Left renal pelvis (tissue), 4 donors: ENCODE results near the gene CHRNA10. TPM values are rescaled to one million over a fixed set of nuclear protein-coding genes. Genes with fewer than 3 reads are reported as not detected.
A peak's percentile ranks its signal among the peaks of the same experiment; 100 is the strongest.
"Not testable (repeated sequence)": the region's sequence is repeated elsewhere in the genome, so short reads cannot be mapped to it uniquely, and the experiment has no call there.

Source experiments
- DNase-seq, 4 donors: peaks; one replicate each; pipeline ENCODE4 v3.0.0-alpha.2; 2013; ENCODE audit warnings: low read depth in 4 of 4, low spot score in 3 of 4
- polyA plus RNA-seq, 4 donors: library from polyadenylated mRNA; unstranded; fragments of 120-200 nt; gene quantifications; one replicate each; pipeline ENCODE4 v1.2.1, GENCODE V29; 2013; ENCODE audit not compliant: insufficient read length in 4 of 4

The CHRNA10 gene
- polyA plus RNA-seq, 4 donors, result 0.77 to 3.5 (median 1.2) TPM

DNA sequence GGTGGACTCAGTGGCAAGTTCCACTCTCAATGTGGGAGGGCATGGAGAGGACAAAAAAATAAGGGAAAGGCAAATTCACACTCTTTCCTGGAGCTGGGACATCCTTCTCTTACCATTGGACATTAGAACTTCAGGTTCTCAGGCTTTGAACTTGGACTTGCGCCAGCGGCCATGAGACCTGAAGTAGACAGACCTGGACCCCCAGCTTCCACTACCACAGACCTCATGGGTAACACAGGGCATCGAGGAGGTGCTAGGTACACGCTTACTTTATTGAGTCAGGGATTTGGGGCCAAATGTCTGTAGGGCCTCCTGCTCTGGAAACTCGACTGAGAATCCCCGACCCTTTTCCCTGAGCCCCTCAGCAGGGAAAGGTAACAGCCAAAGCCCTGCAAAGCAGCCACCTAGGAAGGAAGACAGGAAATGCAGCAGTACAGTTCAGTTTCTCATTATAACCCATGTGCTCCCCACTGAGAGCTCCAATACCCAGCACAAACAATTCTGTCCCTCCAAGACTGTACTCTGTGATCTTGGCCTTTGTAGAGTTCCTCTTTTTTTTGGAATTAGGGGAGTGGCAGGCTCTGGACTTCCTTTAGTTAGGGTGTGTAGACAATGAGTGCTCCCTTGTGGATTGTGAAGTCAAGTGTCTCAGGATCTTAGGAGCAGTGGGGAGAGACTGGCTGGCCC, 5.7 kb downstream of the CHRNA10 start:
- DNase-seq, result no peak

GRCh38 chr11:3664032-3664630, 7.1 kb downstream of the CHRNA10 start:
- no peak for DNase-seq

DNA sequence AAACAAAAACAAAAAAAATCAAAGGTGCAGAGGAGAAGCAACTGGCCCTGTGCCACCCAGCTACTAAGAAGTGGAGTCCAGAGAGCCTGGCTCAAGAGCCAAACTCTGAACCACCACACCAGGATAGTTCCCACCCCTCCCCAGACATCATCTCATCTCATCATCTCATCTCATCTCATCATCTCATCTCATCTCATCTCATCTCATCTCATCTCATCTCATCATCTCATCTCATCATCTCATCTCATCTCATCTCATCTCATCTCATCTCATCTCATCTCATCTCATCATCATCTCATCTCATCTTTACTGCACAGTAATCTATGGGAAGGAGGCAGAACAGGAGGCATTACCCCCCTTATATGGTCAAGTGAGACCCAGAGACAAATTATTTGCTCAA, 8.3 kb downstream of the CHRNA10 start:
- no peak for DNase-seq

DNA sequence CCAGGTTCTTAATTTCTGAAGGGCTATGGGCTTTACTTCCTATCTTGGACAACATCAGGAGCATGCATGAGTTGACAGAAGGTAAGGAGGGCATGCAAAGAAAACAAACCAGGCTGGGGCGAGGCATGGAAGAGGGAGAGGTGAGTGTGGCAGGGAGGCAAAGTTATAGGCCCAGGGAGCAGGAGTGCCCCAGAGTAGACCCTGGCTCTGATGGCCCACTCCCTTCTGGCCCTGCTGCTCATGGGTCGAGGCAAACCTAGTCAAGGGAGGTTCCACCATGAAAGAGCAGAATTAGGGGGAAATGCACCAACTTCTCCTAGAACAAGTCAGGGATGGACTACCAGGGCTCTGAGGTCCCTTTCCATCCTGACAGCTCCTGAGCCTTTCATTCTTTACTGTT, 10.2 kb downstream of the CHRNA10 start:
- no peak for DNase-seq

DNA sequence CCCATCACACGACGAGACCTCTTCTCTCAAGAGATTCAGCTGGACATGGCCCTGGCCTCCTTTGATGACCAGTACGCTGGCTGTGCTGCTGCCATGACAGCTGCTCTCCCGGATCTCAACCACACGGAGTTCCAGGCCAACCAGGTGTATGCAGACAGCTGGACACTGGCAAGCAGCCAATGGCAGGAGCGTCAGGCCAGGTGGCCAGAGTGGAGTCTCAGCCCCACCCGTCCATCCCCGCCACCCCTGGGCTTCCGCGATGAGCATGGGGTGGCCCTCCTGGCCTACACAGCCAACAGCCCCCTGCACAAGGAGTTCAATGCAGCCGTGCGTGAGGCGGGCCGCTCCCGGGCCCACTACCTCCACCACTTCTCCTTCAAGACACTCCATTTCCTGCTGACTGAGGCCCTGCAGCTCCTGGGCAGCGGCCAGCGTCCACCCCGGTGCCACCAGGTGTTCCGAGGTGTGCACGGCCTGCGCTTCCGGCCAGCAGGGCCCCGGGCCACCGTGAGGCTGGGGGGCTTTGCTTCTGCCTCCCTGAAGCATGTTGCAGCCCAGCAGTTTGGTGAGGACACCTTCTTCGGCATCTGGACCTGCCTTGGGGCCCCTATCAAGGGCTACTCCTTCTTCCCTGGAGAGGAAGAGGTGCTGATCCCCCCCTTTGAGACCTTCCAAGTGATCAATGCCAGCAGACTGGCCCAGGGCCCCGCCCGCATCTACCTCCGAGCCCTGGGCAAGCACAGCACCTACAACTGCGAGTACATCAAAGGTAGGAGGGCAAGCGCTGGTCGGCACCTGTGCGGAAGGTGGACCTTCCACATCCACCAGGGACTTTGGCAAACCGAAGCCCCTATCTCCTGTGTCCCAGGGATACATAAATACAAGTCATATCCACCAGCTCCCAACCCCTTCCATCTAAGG, 11.3 kb downstream of the CHRNA10 start:
- no peak for DNase-seq

DNA sequence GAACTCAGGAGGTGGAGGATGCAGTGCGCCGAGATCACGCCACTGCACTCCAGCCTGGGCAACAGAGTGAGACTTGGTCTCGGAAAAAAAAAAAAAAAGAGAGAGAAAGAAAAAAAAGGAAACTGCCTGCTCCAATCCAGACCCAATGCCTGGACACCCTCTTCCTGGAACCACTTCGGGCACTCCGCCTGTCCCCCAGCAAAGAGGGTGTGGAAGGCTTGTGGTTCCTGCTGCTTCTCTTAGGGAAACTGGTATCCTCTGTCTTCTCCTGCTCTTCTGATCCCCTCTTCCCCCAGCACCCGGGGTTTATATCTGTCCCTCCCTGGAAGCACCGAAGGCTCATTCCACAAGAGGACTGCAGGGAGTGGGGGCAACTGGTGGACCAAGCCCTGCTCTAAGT, 12.9 kb downstream of the CHRNA10 start:
- no peak for DNase-seq

GRCh38 chr11:3657331-3657730, 13.9 kb downstream of the CHRNA10 start:
- DNase-seq, result not testable (repeated sequence)

DNA sequence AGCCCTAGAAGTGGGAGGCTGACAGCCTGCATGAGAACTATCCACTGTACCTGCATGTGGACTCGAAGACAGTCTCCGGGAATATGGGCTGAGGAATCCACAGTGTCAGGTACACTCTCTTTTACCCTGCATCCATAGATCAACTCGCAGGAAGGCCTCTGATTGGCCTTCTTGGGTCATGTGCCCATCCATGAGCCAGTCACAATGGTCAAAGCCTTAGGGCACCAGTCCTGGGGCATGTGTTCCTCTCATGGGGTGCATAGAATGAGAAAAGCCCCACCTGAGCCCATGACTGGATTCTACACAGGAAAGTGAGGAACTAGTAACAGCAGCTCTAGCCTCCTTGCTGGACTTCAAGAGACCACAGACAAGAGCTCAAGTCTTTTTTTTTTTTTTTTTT, 15.6 kb downstream of the CHRNA10 start:
- no peak for DNase-seq

DNA sequence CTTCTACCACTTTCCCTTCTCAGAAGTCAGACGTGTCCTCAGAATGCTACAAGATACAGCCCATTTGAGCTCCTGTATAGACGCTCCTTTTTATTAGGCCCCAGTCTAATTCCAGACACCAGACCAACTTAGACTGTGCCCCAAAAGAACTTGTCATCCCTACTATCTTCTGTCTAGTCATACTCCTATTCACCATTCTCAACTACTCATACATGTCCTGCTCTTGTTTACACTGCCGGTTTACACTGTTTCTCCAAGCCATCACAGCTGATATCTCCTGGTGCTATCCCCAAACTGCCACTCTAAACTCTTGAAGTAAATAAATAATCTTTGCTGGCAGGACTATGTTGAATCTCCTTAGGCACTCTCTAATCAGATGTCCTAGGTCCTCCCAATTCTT, 18.7 kb downstream of the CHRNA10 start:
- DNase-seq, result not testable (repeated sequence)

DNA sequence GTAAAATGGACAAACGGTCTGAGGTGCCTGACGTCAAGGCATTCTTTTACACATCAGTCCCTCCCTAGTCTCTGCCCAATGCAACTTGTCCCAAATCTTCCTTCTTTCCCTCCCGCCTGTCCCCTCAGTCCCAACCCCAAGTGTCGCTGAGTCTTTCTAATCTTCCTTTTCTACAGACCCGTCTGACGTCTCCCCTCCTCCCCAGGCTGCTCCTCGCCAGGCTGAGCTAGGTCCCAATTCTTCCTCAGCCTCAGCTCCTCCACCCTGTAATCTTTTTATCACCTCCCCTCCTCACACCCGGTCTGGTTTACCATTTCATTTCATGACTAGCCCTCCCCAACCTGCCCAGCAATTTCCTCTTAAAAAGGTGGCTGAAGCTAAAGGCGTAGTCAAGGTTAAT, 21.8 kb downstream of the CHRNA10 start:
- not testable (repeated sequence) for DNase-seq

GRCh38 chr11:3648843-3649242, 22.3 kb downstream of the CHRNA10 start:
- DNase-seq, result not testable (repeated sequence)

DNA sequence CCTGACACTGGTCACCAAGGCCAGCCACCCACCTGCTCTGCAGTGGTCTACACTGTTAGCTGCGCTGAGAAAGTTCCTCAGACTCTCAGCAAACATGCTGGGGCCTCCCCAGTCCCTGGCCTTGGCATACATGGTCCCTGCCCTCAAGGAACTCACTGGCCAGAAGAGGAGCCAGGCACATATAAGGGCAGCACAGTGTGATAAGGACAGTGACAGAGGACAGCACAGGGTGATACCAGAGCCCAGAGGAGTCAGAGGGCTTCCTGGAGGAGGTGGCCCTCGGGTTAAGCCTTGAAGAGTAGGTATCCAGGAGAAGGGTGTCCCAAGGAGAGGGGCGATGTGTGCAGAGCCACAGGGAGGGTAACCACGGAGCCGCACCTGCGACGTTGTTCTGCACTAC, 25.6 kb downstream of the CHRNA10 start:
- DNase-seq, result no peak

GRCh38 chr11:3644817-3645235, 26.4 kb downstream of the CHRNA10 start, which contains the start of gene ART1:
ART1 (plus strand) TSS chr11:3645128; CDS start chr11:3659214, 14,086 bp downstream.
- DNase-seq, result no peak

DNA sequence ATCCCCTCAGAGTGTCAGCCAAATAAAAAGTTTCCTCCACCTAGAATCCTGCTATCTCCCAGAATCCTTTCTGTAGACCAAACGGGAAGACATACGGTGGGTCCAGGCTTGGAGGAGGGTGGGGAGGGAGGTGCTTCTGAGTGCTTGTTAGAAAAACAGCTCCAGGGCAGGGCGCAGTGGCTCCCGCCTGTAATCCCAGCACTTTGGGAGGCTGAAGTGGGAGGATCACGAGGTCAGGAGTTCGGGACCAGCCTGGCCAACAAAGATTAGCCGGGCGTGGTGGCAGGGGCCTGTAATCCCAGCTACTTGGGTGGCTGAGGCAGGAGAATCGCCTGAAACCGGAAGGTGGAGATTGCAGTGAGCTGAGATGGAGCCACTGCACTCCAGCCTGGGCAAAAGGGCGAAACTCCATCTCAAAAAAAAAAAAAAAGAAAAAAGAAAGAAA, 28.1 kb downstream of the CHRNA10 start:
- not testable (repeated sequence) for DNase-seq

GRCh38 chr11:3642071-3642951, 28.9 kb downstream of the CHRNA10 start:
- peak; percentile 73 to 84 (median 76) for DNase-seq

GRCh38 chr11:3641701-3642070, 29.5 kb downstream of the CHRNA10 start, which contains the start of gene ART5:
ART5 (minus strand) TSS chr11:3641992; CDS start chr11:3641862, 130 bp downstream.
- no peak for DNase-seq

DNA sequence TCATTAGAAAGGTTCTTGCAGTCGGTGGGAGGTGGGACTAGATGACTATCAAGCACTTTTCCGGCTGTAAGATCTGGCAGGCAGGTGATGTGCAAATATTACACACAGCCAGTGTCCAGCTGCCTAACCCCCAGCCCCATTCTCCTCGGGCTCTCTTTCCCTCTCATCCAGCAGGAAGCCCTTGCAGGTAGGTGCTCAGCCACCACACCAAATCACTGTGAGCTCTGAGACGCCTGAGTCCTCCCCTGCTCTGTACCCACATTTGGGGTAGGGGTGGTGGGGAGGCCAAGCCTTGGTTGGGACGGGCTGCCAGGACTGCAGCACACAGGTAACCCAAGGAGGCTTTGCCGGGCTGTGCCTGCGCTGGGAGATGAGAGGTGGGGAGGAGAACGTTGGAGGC, 30.0 kb downstream of the CHRNA10 start:
- DNase-seq, result no peak

GRCh38 chr11:3639841-3640240, 31.3 kb downstream of the CHRNA10 start:
- DNase-seq, result no peak

DNA sequence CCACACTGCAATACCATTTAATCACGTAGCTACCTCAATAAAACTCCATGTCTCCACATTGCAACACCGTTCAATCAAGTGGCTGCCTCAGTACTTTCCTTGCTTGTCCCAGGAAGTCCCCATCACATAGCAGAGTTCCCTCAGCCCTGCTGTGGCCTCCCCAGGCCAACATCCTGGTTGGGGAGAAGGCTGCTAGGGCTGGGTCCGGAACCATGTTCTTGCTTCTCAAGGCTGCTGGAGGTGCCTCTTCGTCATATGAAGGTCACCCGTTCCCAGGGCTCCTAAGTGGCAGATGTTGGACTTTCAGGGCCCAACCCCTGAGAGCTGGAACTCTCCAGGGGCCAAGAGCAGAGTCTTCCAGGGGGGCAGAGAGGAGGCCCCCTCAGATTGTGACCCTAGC, 32.7 kb downstream of the CHRNA10 start:
- DNase-seq, result no peak

DNA sequence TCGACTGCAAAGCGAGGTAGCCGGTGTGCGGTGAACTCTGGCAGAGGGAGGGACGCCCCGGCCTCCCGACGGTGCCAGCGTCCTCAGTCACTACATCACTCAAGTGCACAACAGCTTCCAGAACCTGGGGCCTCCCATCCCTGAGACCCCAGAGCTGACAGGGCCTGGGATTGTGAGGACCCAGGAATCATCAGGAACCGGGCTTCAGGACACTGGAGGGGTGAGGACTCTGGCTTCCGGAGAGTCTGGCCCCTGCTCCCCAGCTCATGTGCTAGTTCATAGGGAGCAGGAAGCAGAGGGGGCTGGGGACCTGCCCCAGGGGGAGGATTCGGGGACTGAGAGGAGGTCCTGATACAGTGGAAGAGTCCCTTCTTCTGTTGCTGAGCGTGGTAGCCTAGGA, 34.0 kb downstream of the CHRNA10 start:
- no peak for DNase-seq
